Esophagus muscularis mucosa (tissue), 4 donors: ENCODE data around the gene CDH4.

ENCODE experiments used
- CTCF ChIP-seq, 3 experiments: fragments of 200-600 bp in 2 of 3; fragments of 450-650 bp in 1 of 3; sonication (generic) in 2 of 3; IDR thresholded peaks; one replicate each; pipeline ENCODE4 v1.5.1; 2017 to 2019; ENCODE audit warnings: antibody characterized with exemption in 3 of 3, mild to moderate bottlenecking in 2 of 3, moderate library complexity in 1 of 3
- EP300 ChIP-seq: sonication (generic); formaldehyde crosslinking; IDR thresholded peaks from one replicate; pipeline ENCODE4 v1.6.1; 2017; ENCODE audit warnings: antibody characterized with exemption
- POLR2A ChIP-seq: fragments of 450-650 bp; IDR thresholded peaks from one replicate; pipeline ENCODE4 v1.6.1; 2017; ENCODE audit warnings: antibody characterized with exemption, moderate library complexity, mild to moderate bottlenecking, low read depth
- POLR2AphosphoS5 ChIP-seq, 2 donors: sonication (generic); formaldehyde crosslinking; IDR thresholded peaks; one replicate each; pipeline ENCODE4 v1.6.1; 2017; ENCODE audit warnings: antibody characterized with exemption in 2 of 2

GRCh38 chr20:61262036-61262435 is 10.0 kb downstream of the CDH4 start:
- no peak for TF ChIP-seq CTCF (IDR thresholded peaks at IDR 0.05)
- no peak for TF ChIP-seq POLR2A
- no peak for TF ChIP-seq POLR2AphosphoS5 (IDR thresholded peaks at IDR 0.05)
- no peak for TF ChIP-seq EP300
